ENCODE results near the gene ZCCHC7.
"Not testable (repeated sequence)": the region's sequence is repeated elsewhere in the genome, so short reads cannot be mapped to it uniquely, and the experiment has no call there.

ZCCHC7 gene

GRCh38 chr9:37085233-37085632 is 35.1 kb upstream of the ZCCHC7 start:
- no peak for DNase-seq (ENCODE audit: low read depth, low spot score)
- TF ChIP-seq CTCF (IDR thresholded peaks at IDR 0.05; ENCODE audit: insufficient read depth, low read length, missing control alignments): no peak
- ChIA-PET CTCF (no interaction called here), POLR2A (no interaction called here)
- no peak overlapping the region for H3K4me3 ChIP-seq (ENCODE audit: low read depth, low read length)

GRCh38 chr9:37092714-37093295 is 27.6 kb upstream of the ZCCHC7 start:
- H3K4me3 ChIP-seq (ENCODE audit: low read depth, low read length); DNase-seq (ENCODE audit: low read depth, low spot score); POLR2A ChIA-PET; CTCF ChIA-PET: not testable (repeated sequence)

GRCh38 chr9:37094751-37095150 is 25.6 kb upstream of the ZCCHC7 start:
- DNase-seq (ENCODE audit: low read depth, low spot score): no peak
- no peak for TF ChIP-seq CTCF (IDR thresholded peaks at IDR 0.05; ENCODE audit: insufficient read depth, low read length, missing control alignments)
- CTCF ChIA-PET: no interaction called here
- POLR2A ChIA-PET: no interaction called here
- no peak overlapping the region for H3K4me3 ChIP-seq (ENCODE audit: low read depth, low read length)

- no peak for DNase-seq (ENCODE audit: low read depth, low spot score)
- no peak overlapping the region for H3K4me3 ChIP-seq (ENCODE audit: low read depth, low read length)
- POLR2A ChIA-PET: no interaction called here
- CTCF ChIA-PET: interaction anchor here (0.9 kb wide), 2 partner anchors 7 to 15 kb away, joined by 3 read pairs; no protein-coding TSS in a partner anchor
- no peak for TF ChIP-seq CTCF (IDR thresholded peaks at IDR 0.05; ENCODE audit: insufficient read depth, low read length, missing control alignments)
Observed at GRCh38 chr9:37096628-37097027, 23.7 kb upstream of the ZCCHC7 start.

GRCh38 chr9:37097294-37097693 is 23.1 kb upstream of the ZCCHC7 start:
- ChIA-PET POLR2A (no interaction called here), CTCF (interaction anchor here (0.9 kb wide), 1 partner anchor 16 kb away, joined by 3 read pairs; no protein-coding TSS in a partner anchor)
- no peak for TF ChIP-seq CTCF (IDR thresholded peaks at IDR 0.05; ENCODE audit: insufficient read depth, low read length, missing control alignments)

GRCh38 chr9:37100327-37100726 is 20.0 kb upstream of the ZCCHC7 start:
- H3K4me3 ChIP-seq (ENCODE audit: low read depth, low read length): no peak overlapping the region
- POLR2A ChIA-PET: interaction anchor here (1.3 kb wide), 1 partner anchor 20 kb away, joined by 3 read pairs; the partner anchor contains the start of gene ZCCHC7
- CTCF ChIA-PET: no interaction called here
- DNase-seq (ENCODE audit: low read depth, low spot score): no peak
- TF ChIP-seq CTCF (IDR thresholded peaks at IDR 0.05; ENCODE audit: insufficient read depth, low read length, missing control alignments): no peak

More at GRCh38 chr9:37097294-37097693, 23.1 kb upstream of the ZCCHC7 start:
- H3K4me3 ChIP-seq (ENCODE audit: low read depth, low read length): no peak overlapping the region
- no peak for DNase-seq (ENCODE audit: low read depth, low spot score)

GRCh38 chr9:37100741-37101140 is 19.6 kb upstream of the ZCCHC7 start:
- CTCF ChIA-PET: no interaction called here

More at GRCh38 chr9:37100741-37101140, 19.6 kb upstream of the ZCCHC7 start:
- no peak for DNase-seq (ENCODE audit: low read depth, low spot score)
- no peak overlapping the region for H3K4me3 ChIP-seq (ENCODE audit: low read depth, low read length)
- POLR2A ChIA-PET: no interaction called here
- TF ChIP-seq CTCF (IDR thresholded peaks at IDR 0.05; ENCODE audit: insufficient read depth, low read length, missing control alignments): no peak

Data from AG04449 (cell line).